CD14-positive monocyte (primary cell): Measurements from ENCODE around the gene APP. TPM values are rescaled to one million over a fixed set of nuclear protein-coding genes. Genes with fewer than 3 reads are reported as not detected.

Source experiments
- DNase-seq, 3 donors: peaks; one replicate each; pipeline ENCODE4 v3.0.0-alpha.2; 2011 to 2022
- H2AFZ ChIP-seq: 2 replicates; pipeline ENCODE4 v1.6.0; 2012; ENCODE audit warnings: mild to moderate bottlenecking, low read depth, low read length, inconsistent platforms; ENCODE audit not compliant: insufficient read depth, poor library complexity, severe bottlenecking
- H3K27ac ChIP-seq, 2 donors: 1 replicate in 1 of 2; 2 replicates in 1 of 2; pipeline ENCODE4 v1.5.1; 2012 to 2013; ENCODE audit warnings: low read length in 2 of 2, control low read depth in 1 of 2, inconsistent platforms in 1 of 2, low read depth in 1 of 2, mild to moderate bottlenecking in 1 of 2
- H3K27me3 ChIP-seq, 2 donors: one replicate each; pipeline versions ENCODE4 v1.6.0 to v1.6.1; 2011 to 2013; ENCODE audit warnings: low read length in 2 of 2; ENCODE audit not compliant: control insufficient read depth in 2 of 2, insufficient read depth in 2 of 2
- H3K36me3 ChIP-seq, 2 donors: replicated peaks in 1 of 2; 1 replicate in 1 of 2; 2 replicates in 1 of 2; pipeline versions ENCODE4 v1.5.1 to v1.6.1; 2012 to 2013; ENCODE audit warnings: low read length in 2 of 2, control low read depth in 1 of 2, inconsistent platforms in 1 of 2, mild to moderate bottlenecking in 1 of 2; ENCODE audit not compliant: insufficient read depth in 2 of 2, control insufficient read depth in 1 of 2
- H3K4me1 ChIP-seq, 2 donors: 1 replicate in 1 of 2; 2 replicates in 1 of 2; pipeline versions ENCODE4 v1.5.1 to v1.6.1; 2012 to 2013; ENCODE audit warnings: low read length in 2 of 2, control low read depth in 1 of 2, inconsistent platforms in 1 of 2, mild to moderate bottlenecking in 1 of 2, moderate library complexity in 1 of 2; ENCODE audit not compliant: insufficient read depth in 2 of 2, control insufficient read depth in 1 of 2
- H3K4me2 ChIP-seq: replicated peaks from 2 replicates; pipeline ENCODE3; 2012; ENCODE audit warnings: low read length, moderate library complexity, mild to moderate bottlenecking; ENCODE audit not compliant: poor library complexity, severe bottlenecking; ENCODE audit errors: extremely low read depth
- H3K4me3 ChIP-seq, 3 experiments: fragments of 200-600 bp in 1 of 3; sonication (generic) in 1 of 3; replicated peaks in 1 of 3; 1 replicate in 2 of 3; 2 replicates in 1 of 3; pipeline ENCODE4 v1.5.1; 2011 to 2013; ENCODE audit warnings: low read length in 3 of 3, mild to moderate bottlenecking in 3 of 3, control low read depth in 2 of 3, low read depth in 2 of 3, inconsistent platforms in 1 of 3, moderate library complexity in 1 of 3
- H3K79me2 ChIP-seq: 2 replicates; pipeline ENCODE4 v1.6.0; 2012; ENCODE audit warnings: mild to moderate bottlenecking, control low read depth, inconsistent platforms, low read length, moderate library complexity; ENCODE audit not compliant: insufficient read depth
- H3K9ac ChIP-seq: 2 replicates; pipeline ENCODE4 v1.6.0; 2017; ENCODE audit warnings: low read length, mild to moderate bottlenecking; ENCODE audit not compliant: insufficient read depth, poor library complexity, severe bottlenecking
- H3K9me3 ChIP-seq, 2 donors: replicated peaks in 1 of 2; 1 replicate in 1 of 2; 2 replicates in 1 of 2; pipeline versions ENCODE4 v1.5.1 to v1.6.1; 2012 to 2013; ENCODE audit warnings: low read length in 2 of 2, control low read depth in 1 of 2; ENCODE audit not compliant: control insufficient read depth in 1 of 2, insufficient read depth in 1 of 2
- H4K20me1 ChIP-seq: 2 replicates; pipeline ENCODE4 v1.6.0; 2012; ENCODE audit warnings: mild to moderate bottlenecking, low read length, control low read depth, moderate library complexity; ENCODE audit not compliant: insufficient read depth
- H3K27ac Mint-ChIP-seq, 7 donors: one replicate each; pipeline ENCODE4 v1.8.0; 2020; ENCODE audit warnings: mild to moderate bottlenecking in 7 of 7, mixed read lengths in 7 of 7, moderate library complexity in 6 of 7, inconsistent platforms in 2 of 7
- H3K27me3 Mint-ChIP-seq, 3 donors: one replicate each; pipeline ENCODE4 v1.8.0; 2021 to 2022; ENCODE audit warnings: low read depth in 3 of 3, mild to moderate bottlenecking in 3 of 3, mixed read lengths in 3 of 3, moderate library complexity in 3 of 3, inconsistent platforms in 1 of 3
- H3K36me3 Mint-ChIP-seq, 2 donors: one replicate each; pipeline ENCODE4 v1.8.0; 2020; ENCODE audit warnings: mixed read lengths in 2 of 2, inconsistent platforms in 1 of 2, mild to moderate bottlenecking in 1 of 2
- H3K4me1 Mint-ChIP-seq: one replicate; pipeline ENCODE4 v1.8.0; 2020; ENCODE audit warnings: mild to moderate bottlenecking, mixed read lengths
- H3K4me3 Mint-ChIP-seq, 2 donors: one replicate each; pipeline ENCODE4 v1.8.0; 2020; ENCODE audit warnings: mild to moderate bottlenecking in 2 of 2, mixed read lengths in 2 of 2, moderate library complexity in 1 of 2
- H3K9me3 Mint-ChIP-seq, 7 donors: one replicate each; pipeline ENCODE4 v1.8.0; 2020 to 2022; ENCODE audit warnings: mixed read lengths in 7 of 7, mild to moderate bottlenecking in 6 of 7, moderate library complexity in 6 of 7, inconsistent platforms in 2 of 7
- CTCF ChIP-seq: fragments of 200-600 bp; IDR thresholded peaks from one replicate; pipeline ENCODE4 v1.8.0; 2022; ENCODE audit warnings: antibody characterized with exemption, mild to moderate bottlenecking
- WGBS: methylation state at CpG from one replicate; pipeline ENCODE4 v1.1.5; 2013; ENCODE audit warnings: missing lambda C conversion rate; ENCODE audit not compliant: insufficient coverage; 5-methylcytosine and 5-hydroxymethylcytosine counted together
- intact Hi-C, 2 donors: fragments of 100-400 bp; cut with micrococcal nuclease; formaldehyde crosslinking; loops; one replicate each; pipeline versions ENCODE4 v1.15.0 to v1.15.1; 2023
- polyA plus RNA-seq, 3 donors: library from polyadenylated mRNA; depleted of rRNA in 1 of 3; unstranded in 2 of 3; stranded (reverse) in 1 of 3; fragments of 300-500 nt in 2 of 3; fragments of >200 nt in 1 of 3; fragmentation: Illumina TruSeq in 2 of 3; gene quantifications; 1 replicate in 2 of 3; 2 replicates in 1 of 3; pipeline ENCODE4 v1.2.3, GENCODE V29; 2012 to 2021

Gene APP
- polyA plus RNA-seq, 3 donors, result 28.0 to 118 (median 35.1) TPM

- H3K27ac ChIP-seq, result no peak overlapping the region
- H3K4me1 ChIP-seq, result no peaks in the 10 kb centered on the region
- Mint-ChIP-seq H3K4me1 (no peaks in the 10 kb centered on the region), H3K36me3 (no peaks in the 10 kb centered on the region), H3K27ac (no peak overlapping the region), H3K27me3 (peaks cover 0 to 5% (median 0%) of the 10 kb centered on the region in 3 donors), H3K4me3 (no peak overlapping the region), H3K9me3 (no peaks in the 10 kb centered on the region)
- no peak overlapping the region for H3K4me2 ChIP-seq
- H3K4me3 ChIP-seq, result no peak overlapping the region
- no peak for TF ChIP-seq CTCF
- no peaks in the 10 kb centered on the region for H4K20me1 ChIP-seq
- H3K9me3 ChIP-seq, result no peaks in the 10 kb centered on the region
- no peak overlapping the region for H2AFZ ChIP-seq
- H3K79me2 ChIP-seq, result no peaks in the 10 kb centered on the region
- no peaks in the 10 kb centered on the region for H3K27me3 ChIP-seq
- no peak for DNase-seq
- H3K9ac ChIP-seq, result no peak overlapping the region
- intact Hi-C loops, result loop anchor here in 1 of 2 donors (10.0 kb wide), 1 partner anchor 247 kb away; no protein-coding TSS in a partner anchor
- WGBS, result 100% methylated on average over 2 of the region's 3 CpGs
- H3K36me3 ChIP-seq, result no peaks in the 10 kb centered on the region
Measured at GRCh38 chr21:25862112-25862511, 308.5 kb downstream of the APP start.

- H3K4me3 ChIP-seq, result no peak overlapping the region
- no peak for DNase-seq
- H3K4me1 Mint-ChIP-seq, result no peaks in the 10 kb centered on the region
- intact Hi-C loops, result no loop called here
- H3K79me2 ChIP-seq, result no peaks in the 10 kb centered on the region
- no peaks in the 10 kb centered on the region for H3K9me3 Mint-ChIP-seq
- H3K27ac ChIP-seq, result no peak overlapping the region
- H3K36me3 ChIP-seq, result no peaks in the 10 kb centered on the region
- H3K4me1 ChIP-seq, result no peaks in the 10 kb centered on the region
- peaks cover 0 to 2% (median 0%) of the 10 kb centered on the region in 3 donors for H3K27me3 Mint-ChIP-seq
- H3K27ac Mint-ChIP-seq, result no peak overlapping the region
- H3K9me3 ChIP-seq, result no peaks in the 10 kb centered on the region
- no peaks in the 10 kb centered on the region for H3K36me3 Mint-ChIP-seq
- no peaks in the 10 kb centered on the region for H3K27me3 ChIP-seq
- WGBS, result no CpG with 5 or more reads among the region's 5 CpGs
- H3K4me2 ChIP-seq, result no peak overlapping the region
- TF ChIP-seq CTCF, result no peak
- H2AFZ ChIP-seq, result no peak overlapping the region
- H3K4me3 Mint-ChIP-seq, result no peak overlapping the region
- H4K20me1 ChIP-seq, result no peaks in the 10 kb centered on the region
- no peak overlapping the region for H3K9ac ChIP-seq
Measured at GRCh38 chr21:25859235-25859929, 311.2 kb downstream of the APP start.
